T-helper 1 cell treated with Interleukin-12 subunit alpha and Interleukin-12 subunit beta and Interleukin-4 antibody, amounts not matched to agents 30 μg/mL and 1 μg/mL, for 36 hours (primary cell): ENCODE results near the gene MARS1.
"Not testable (repeated sequence)": the region's sequence is repeated elsewhere in the genome, so short reads cannot be mapped to it uniquely, and the experiment has no call there.

ENCODE experiments used
- H3K27ac Mint-ChIP-seq: one replicate; pipeline ENCODE4 v1.8.0; 2021; ENCODE audit warnings: mild to moderate bottlenecking, mixed read lengths
- H3K27me3 Mint-ChIP-seq: one replicate; pipeline ENCODE4 v1.8.0; 2021; ENCODE audit warnings: low read depth, mixed read lengths
- H3K36me3 Mint-ChIP-seq: one replicate; pipeline ENCODE4 v1.8.0; 2021; ENCODE audit warnings: low read depth, mixed read lengths
- H3K4me1 Mint-ChIP-seq: one replicate; pipeline ENCODE4 v1.8.0; 2021; ENCODE audit warnings: low read depth, mixed read lengths
- H3K4me3 Mint-ChIP-seq: one replicate; pipeline ENCODE4 v1.8.0; 2021; ENCODE audit warnings: mild to moderate bottlenecking, moderate library complexity, mixed read lengths
- H3K9me3 Mint-ChIP-seq: one replicate; pipeline ENCODE4 v1.8.0; 2021; ENCODE audit warnings: mixed read lengths

Gene MARS1

GRCh38 chr12:57511161-57511560, 23.3 kb downstream of the MARS1 start:
- Mint-ChIP-seq H3K4me3 (no peak overlapping the region), H3K36me3 (peaks cover 51% of the 10 kb centered on the region), H3K4me1 (peaks cover 4% of the 10 kb centered on the region), H3K27ac (no peak overlapping the region), H3K9me3 (no peaks in the 10 kb centered on the region), H3K27me3 (no peaks in the 10 kb centered on the region)

- Mint-ChIP-seq H3K9me3 (no peaks in the 10 kb centered on the region), H3K4me1 (peaks cover 4% of the 10 kb centered on the region), H3K4me3 (no peak overlapping the region), H3K27me3 (no peaks in the 10 kb centered on the region), H3K36me3 (peaks cover 54% of the 10 kb centered on the region), H3K27ac (no peak overlapping the region)
Measured at GRCh38 chr12:57511588-57512325, 23.9 kb downstream of the MARS1 start.

GRCh38 chr12:57512665-57513064, 24.8 kb downstream of the MARS1 start:
- H3K27ac Mint-ChIP-seq: no peak overlapping the region

GRCh38 chr12:57513266-57513665, 25.4 kb downstream of the MARS1 start:
- no peaks in the 10 kb centered on the region for H3K9me3 Mint-ChIP-seq
- H3K4me1 Mint-ChIP-seq: peaks cover 11% of the 10 kb centered on the region
- H3K27me3 Mint-ChIP-seq: no peaks in the 10 kb centered on the region
- peaks cover 67% of the 10 kb centered on the region for H3K36me3 Mint-ChIP-seq
- no peak overlapping the region for H3K4me3 Mint-ChIP-seq
- no peak overlapping the region for H3K27ac Mint-ChIP-seq

More at GRCh38 chr12:57512665-57513064, 24.8 kb downstream of the MARS1 start:
- peaks cover 62% of the 10 kb centered on the region for H3K36me3 Mint-ChIP-seq
- H3K27me3 Mint-ChIP-seq: no peaks in the 10 kb centered on the region
- H3K4me3 Mint-ChIP-seq: no peak overlapping the region
- peaks cover 6% of the 10 kb centered on the region for H3K4me1 Mint-ChIP-seq
- no peaks in the 10 kb centered on the region for H3K9me3 Mint-ChIP-seq

GRCh38 chr12:57513677-57514076, 25.8 kb downstream of the MARS1 start:
- not testable (repeated sequence) for H3K27ac Mint-ChIP-seq, H3K27me3 Mint-ChIP-seq, H3K9me3 Mint-ChIP-seq, H3K4me3 Mint-ChIP-seq
- Mint-ChIP-seq H3K36me3 (peaks cover 66% of the 10 kb centered on the region), H3K4me1 (peaks cover 14% of the 10 kb centered on the region)

GRCh38 chr12:57514246-57514645, 26.4 kb downstream of the MARS1 start:
- not testable (repeated sequence) for H3K9me3 Mint-ChIP-seq, H3K27ac Mint-ChIP-seq, H3K27me3 Mint-ChIP-seq, H3K4me3 Mint-ChIP-seq
- Mint-ChIP-seq H3K4me1 (peaks cover 20% of the 10 kb centered on the region), H3K36me3 (peaks cover 68% of the 10 kb centered on the region)

- no peak overlapping the region for H3K27ac Mint-ChIP-seq
- H3K4me3 Mint-ChIP-seq: no peak overlapping the region
Measured at GRCh38 chr12:57514720-57515407, 27.0 kb downstream of the MARS1 start.

GRCh38 chr12:57515408-57515933, 27.6 kb downstream of the MARS1 start:
- Mint-ChIP-seq H3K4me3 (no peak overlapping the region), H3K4me1 (peaks cover 22% of the 10 kb centered on the region), H3K36me3 (peaks cover 67% of the 10 kb centered on the region), H3K9me3 (no peaks in the 10 kb centered on the region), H3K27me3 (no peaks in the 10 kb centered on the region), H3K27ac (no peak overlapping the region)

More at GRCh38 chr12:57514720-57515407, 27.0 kb downstream of the MARS1 start:
- H3K9me3 Mint-ChIP-seq: no peaks in the 10 kb centered on the region
- no peaks in the 10 kb centered on the region for H3K27me3 Mint-ChIP-seq
- peaks cover 22% of the 10 kb centered on the region for H3K4me1 Mint-ChIP-seq
- peaks cover 68% of the 10 kb centered on the region for H3K36me3 Mint-ChIP-seq

- H3K4me3 Mint-ChIP-seq: no peak overlapping the region
- H3K9me3 Mint-ChIP-seq: no peaks in the 10 kb centered on the region
- H3K36me3 Mint-ChIP-seq: peaks cover 67% of the 10 kb centered on the region
- no peaks in the 10 kb centered on the region for H3K27me3 Mint-ChIP-seq
- H3K4me1 Mint-ChIP-seq: peaks cover 26% of the 10 kb centered on the region
- no peak overlapping the region for H3K27ac Mint-ChIP-seq
Measured at GRCh38 chr12:57515934-57516541, 28.2 kb downstream of the MARS1 start.

- H3K4me3 Mint-ChIP-seq: no peak overlapping the region
- peaks cover 64% of the 10 kb centered on the region for H3K36me3 Mint-ChIP-seq
- peaks cover 31% of the 10 kb centered on the region for H3K4me1 Mint-ChIP-seq
- H3K27ac Mint-ChIP-seq: no peak overlapping the region
- no peaks in the 10 kb centered on the region for H3K9me3 Mint-ChIP-seq
- no peaks in the 10 kb centered on the region for H3K27me3 Mint-ChIP-seq
Measured at GRCh38 chr12:57516617-57517153, 28.8 kb downstream of the MARS1 start.

- Mint-ChIP-seq H3K4me1 (peaks cover 35% of the 10 kb centered on the region), H3K4me3 (peak overlapping the region; percentile 64), H3K36me3 (peaks cover 62% of the 10 kb centered on the region), H3K27me3 (no peaks in the 10 kb centered on the region), H3K27ac (peak overlapping the region; percentile 52), H3K9me3 (no peaks in the 10 kb centered on the region)
Measured at GRCh38 chr12:57517187-57517586, 29.3 kb downstream of the MARS1 start.

GRCh38 chr12:57517718-57518117, 29.9 kb downstream of the MARS1 start:
- peak overlapping the region; percentile 52 for H3K27ac Mint-ChIP-seq
- H3K4me1 Mint-ChIP-seq: peaks cover 34% of the 10 kb centered on the region
- H3K9me3 Mint-ChIP-seq, H3K27me3 Mint-ChIP-seq: not testable (repeated sequence)
- peaks cover 56% of the 10 kb centered on the region for H3K36me3 Mint-ChIP-seq
- H3K4me3 Mint-ChIP-seq: peak overlapping the region; percentile 64

GRCh38 chr12:57518176-57518919, 30.5 kb downstream of the MARS1 start:
- peak overlapping the region; percentile 94 for H3K4me3 Mint-ChIP-seq
- no peaks in the 10 kb centered on the region for H3K27me3 Mint-ChIP-seq
- H3K36me3 Mint-ChIP-seq: peaks cover 52% of the 10 kb centered on the region
- H3K27ac Mint-ChIP-seq: no peak overlapping the region
- peaks cover 37% of the 10 kb centered on the region for H3K4me1 Mint-ChIP-seq
- no peaks in the 10 kb centered on the region for H3K9me3 Mint-ChIP-seq
